GM18502 (cell line): ENCODE measurements around the gene GAD1.

Experiments used
- ATAC-seq: cut with Tn5 transposase; IDR thresholded peaks from one replicate; pipeline ENCODE4 v1.9.1; 2021; ENCODE audit warnings: mild to moderate bottlenecking; ENCODE audit not compliant: unreplicated experiment, poor library complexity

Gene GAD1

GRCh38 chr2:170817093-170818035 is 677 bp downstream of the GAD1 start:
- ATAC-seq: peak; percentile 6

GRCh38 chr2:170818036-170818751 is 1.5 kb downstream of the GAD1 start:
- no peak for ATAC-seq

- no peak for ATAC-seq
Observed at GRCh38 chr2:170818752-170819470, 2.2 kb downstream of the GAD1 start.

- ATAC-seq: no peak
Observed at GRCh38 chr2:170819680-170820664, 3.3 kb downstream of the GAD1 start.

- ATAC-seq: no peak
Observed at GRCh38 chr2:170820757-170821530, 4.3 kb downstream of the GAD1 start.

GRCh38 chr2:170821531-170822289 is 5.0 kb downstream of the GAD1 start:
- ATAC-seq: no peak

GRCh38 chr2:170822290-170823087 is 5.8 kb downstream of the GAD1 start:
- ATAC-seq: no peak

GRCh38 chr2:170823088-170823897 is 6.6 kb downstream of the GAD1 start:
- ATAC-seq: no peak

- no peak for ATAC-seq
Observed at GRCh38 chr2:170823898-170824215, 7.2 kb downstream of the GAD1 start.

- ATAC-seq: no peak
Observed at GRCh38 chr2:170824526-170825015, 7.9 kb downstream of the GAD1 start.

GRCh38 chr2:170827841-170828532 is 11.3 kb downstream of the GAD1 start:
- ATAC-seq: no peak

- ATAC-seq: no peak
Observed at GRCh38 chr2:170828533-170828916, 11.8 kb downstream of the GAD1 start.

- ATAC-seq: no peak
Observed at GRCh38 chr2:170829036-170829435, 12.3 kb downstream of the GAD1 start.

- ATAC-seq: no peak
Observed at GRCh38 chr2:170830166-170830565, 13.5 kb downstream of the GAD1 start.

- no peak for ATAC-seq
Observed at GRCh38 chr2:170831115-170831514, 14.4 kb downstream of the GAD1 start.

GRCh38 chr2:170836027-170836426 is 19.3 kb downstream of the GAD1 start:
- ATAC-seq: no peak
